Testis (tissue), 2 donors: ENCODE data around the gene PTRHD1.

Experiments used
- POLR2A ChIP-seq: fragments of 450-650 bp; IDR thresholded peaks from one replicate; pipeline ENCODE4 v1.6.1; 2017; ENCODE audit warnings: antibody characterized with exemption, mild to moderate bottlenecking, moderate library complexity
- TF ChIP-seq, protein P1 (sequence below), 3 experiments: fragments of 450-650 bp in 2 of 3; fragments of 200-600 bp in 1 of 3; sonication (generic) in 1 of 3; IDR thresholded peaks; one replicate each; pipeline ENCODE4 v1.5.1; 2016 to 2019; ENCODE audit warnings: antibody characterized with exemption in 3 of 3, mild to moderate bottlenecking in 2 of 3, moderate library complexity in 1 of 3

DNA sequence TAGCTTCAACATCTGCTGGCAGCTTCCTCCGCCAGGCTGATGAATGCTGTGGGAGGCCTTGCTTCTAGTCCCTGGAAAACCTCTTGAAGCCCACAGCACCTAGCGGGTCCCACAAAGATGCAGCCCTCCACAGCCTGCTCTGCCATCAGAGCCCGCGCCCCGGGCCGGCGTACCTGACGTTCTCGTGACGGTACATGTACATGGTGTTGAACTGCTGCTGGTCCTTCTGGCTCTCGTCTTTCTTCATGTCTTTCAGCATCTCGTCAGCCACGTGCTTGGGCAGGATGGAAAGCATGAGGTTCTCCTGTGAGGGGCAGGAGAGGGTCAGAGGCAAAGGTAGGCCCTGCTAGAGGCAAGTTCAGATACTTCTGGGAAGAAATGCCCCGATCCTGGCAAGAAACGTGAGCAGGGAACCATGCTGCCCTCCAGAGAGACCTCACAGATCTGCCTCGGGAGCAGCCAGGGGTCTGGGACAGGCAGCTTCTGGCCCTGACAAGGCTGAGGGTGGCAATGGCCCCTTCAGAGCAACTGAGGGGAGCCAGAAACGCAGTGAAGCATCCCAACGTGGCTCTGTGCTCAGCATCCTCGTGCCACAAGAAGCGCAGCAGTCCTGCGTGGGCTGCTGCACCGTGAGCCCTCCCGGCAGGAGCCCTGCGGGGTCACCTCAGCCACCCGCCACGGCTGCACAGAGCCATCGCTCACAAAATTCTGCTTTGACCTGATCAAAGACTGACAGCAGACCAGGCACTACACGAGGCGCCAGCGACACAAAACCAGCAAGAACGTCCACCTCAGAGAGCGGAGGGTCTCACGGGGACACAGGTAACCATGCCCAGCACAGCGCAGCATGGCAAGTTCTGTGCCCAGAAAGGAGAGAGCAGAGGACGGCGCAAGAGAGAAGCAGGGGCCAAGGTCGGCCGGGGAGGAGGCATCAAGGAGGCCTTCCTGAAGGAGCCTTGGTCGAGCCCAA, 49.2 kb upstream of the PTRHD1 start:
- no peak for TF ChIP-seq POLR2A
- TF ChIP-seq, protein P1, sequence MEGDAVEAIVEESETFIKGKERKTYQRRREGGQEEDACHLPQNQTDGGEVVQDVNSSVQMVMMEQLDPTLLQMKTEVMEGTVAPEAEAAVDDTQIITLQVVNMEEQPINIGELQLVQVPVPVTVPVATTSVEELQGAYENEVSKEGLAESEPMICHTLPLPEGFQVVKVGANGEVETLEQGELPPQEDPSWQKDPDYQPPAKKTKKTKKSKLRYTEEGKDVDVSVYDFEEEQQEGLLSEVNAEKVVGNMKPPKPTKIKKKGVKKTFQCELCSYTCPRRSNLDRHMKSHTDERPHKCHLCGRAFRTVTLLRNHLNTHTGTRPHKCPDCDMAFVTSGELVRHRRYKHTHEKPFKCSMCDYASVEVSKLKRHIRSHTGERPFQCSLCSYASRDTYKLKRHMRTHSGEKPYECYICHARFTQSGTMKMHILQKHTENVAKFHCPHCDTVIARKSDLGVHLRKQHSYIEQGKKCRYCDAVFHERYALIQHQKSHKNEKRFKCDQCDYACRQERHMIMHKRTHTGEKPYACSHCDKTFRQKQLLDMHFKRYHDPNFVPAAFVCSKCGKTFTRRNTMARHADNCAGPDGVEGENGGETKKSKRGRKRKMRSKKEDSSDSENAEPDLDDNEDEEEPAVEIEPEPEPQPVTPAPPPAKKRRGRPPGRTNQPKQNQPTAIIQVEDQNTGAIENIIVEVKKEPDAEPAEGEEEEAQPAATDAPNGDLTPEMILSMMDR (IDR thresholded peaks at IDR 0.05) = no peak
